SK-N-SH treated with all-trans-retinoic acid at 6 μM for 48 hours (cell line): ENCODE measurements around the gene RNF114.

Experiments
- ATAC-seq: fragments of 200-7000 bp; cut with Tn5 transposase; 3 replicates; pipeline ENCODE4 v1.9.1; 2020; ENCODE audit warnings: mild to moderate bottlenecking, moderate library complexity
- ARNTL ChIP-seq: fragments of 450-650 bp; formaldehyde crosslinking; IDR thresholded peaks from 2 replicates; pipeline ENCODE4 v1.5.0; 2020; ENCODE audit warnings: low read depth, mild to moderate bottlenecking, moderate library complexity, borderline replicate concordance
- BACH2 ChIP-seq: fragments of 250-450 bp; sonication (Bioruptor Pico); IDR thresholded peaks from 2 replicates; pipeline ENCODE4 v1.9.0; 2021; ENCODE audit warnings: mild to moderate bottlenecking, borderline replicate concordance
- CSDC2 ChIP-seq: fragments of 250-450 bp; sonication (Bioruptor Pico); IDR thresholded peaks from 2 replicates; pipeline ENCODE4 v1.5.0; 2020; ENCODE audit warnings: mild to moderate bottlenecking, moderate library complexity
- ESRRG ChIP-seq: fragments of 250-450 bp; sonication (Bioruptor Pico); IDR thresholded peaks from 2 replicates; pipeline ENCODE4 v1.6.1; 2021; ENCODE audit warnings: mild to moderate bottlenecking
- GLIS3 ChIP-seq: fragments of 250-450 bp; sonication (Bioruptor Pico); IDR thresholded peaks from 2 replicates; pipeline ENCODE4 v1.5.0; 2020; ENCODE audit warnings: mild to moderate bottlenecking, moderate library complexity
- ISL1 ChIP-seq: fragments of 250-450 bp; sonication (Bioruptor Pico); IDR thresholded peaks from 2 replicates; pipeline ENCODE4 v2.1.2; 2022; ENCODE audit warnings: mild to moderate bottlenecking, moderate library complexity
- OSR1 ChIP-seq: fragments of 250-450 bp; sonication (Bioruptor Pico); IDR thresholded peaks from 2 replicates; pipeline ENCODE4 v1.8.0; 2022; ENCODE audit warnings: moderate library complexity, mild to moderate bottlenecking, inconsistent platforms
- PPARA ChIP-seq: fragments of 250-450 bp; sonication (Bioruptor Pico); IDR thresholded peaks from 2 replicates; pipeline ENCODE4 v1.5.0; 2020; ENCODE audit warnings: mild to moderate bottlenecking, borderline replicate concordance
- RARB ChIP-seq: fragments of 250-450 bp; sonication (Bioruptor Pico); IDR thresholded peaks from 2 replicates; pipeline ENCODE4 v1.8.0; 2021; ENCODE audit warnings: mild to moderate bottlenecking, moderate library complexity
- SNAI2 ChIP-seq: fragments of 250-450 bp; sonication (Bioruptor Pico); IDR thresholded peaks from 2 replicates; pipeline ENCODE4 v1.5.0; 2020; ENCODE audit warnings: mild to moderate bottlenecking, moderate library complexity
- TCF4 ChIP-seq: fragments of 250-450 bp; sonication (Bioruptor Pico); IDR thresholded peaks from 2 replicates; pipeline ENCODE4 v1.8.0; 2021; ENCODE audit warnings: mild to moderate bottlenecking, moderate library complexity, borderline replicate concordance
- ZC3H10 ChIP-seq: fragments of 250-450 bp; sonication (Bioruptor Pico); IDR thresholded peaks from 2 replicates; pipeline ENCODE4 v1.5.1; 2021; ENCODE audit warnings: mild to moderate bottlenecking, moderate library complexity
- ZFP3 ChIP-seq: fragments of 250-450 bp; sonication (Bioruptor Pico); IDR thresholded peaks from 2 replicates; pipeline ENCODE4 v1.5.0; 2020; ENCODE audit warnings: mild to moderate bottlenecking, moderate library complexity
- ZFP30 ChIP-seq: fragments of 450-650 bp; formaldehyde crosslinking; IDR thresholded peaks from 2 replicates; pipeline ENCODE4 v1.5.0; 2022; ENCODE audit warnings: mild to moderate bottlenecking, moderate library complexity
- ZNF565 ChIP-seq: fragments of 450-650 bp; formaldehyde crosslinking; conservative IDR thresholded peaks from 2 replicates; pipeline ENCODE4 v1.5.0; 2020; ENCODE audit warnings: low read depth, mild to moderate bottlenecking, moderate library complexity
- ZNF8 ChIP-seq: fragments of 450-650 bp; formaldehyde crosslinking; IDR thresholded peaks from 2 replicates; pipeline ENCODE4 v1.5.0; 2020; ENCODE audit warnings: mild to moderate bottlenecking, moderate library complexity
- TF ChIP-seq, protein P1 (sequence below): fragments of 250-450 bp; sonication (Bioruptor Pico); IDR thresholded peaks from 2 replicates; pipeline ENCODE4 v1.5.1; 2020; ENCODE audit warnings: low read depth, mild to moderate bottlenecking, moderate library complexity
- TF ChIP-seq, protein P2 (sequence below): fragments of 250-450 bp; sonication (Bioruptor Pico); IDR thresholded peaks from 2 replicates; pipeline ENCODE4 v1.5.1; 2021; ENCODE audit warnings: mild to moderate bottlenecking, moderate library complexity
- TF ChIP-seq, protein P3 (sequence below): fragments of 250-450 bp; sonication (Bioruptor Pico); IDR thresholded peaks from 2 replicates; pipeline ENCODE4 v1.8.0; 2021; ENCODE audit warnings: low read depth, mild to moderate bottlenecking, moderate library complexity, borderline replicate concordance
- TF ChIP-seq, protein P4 (sequence below): fragments of 250-450 bp; sonication (Bioruptor Pico); IDR thresholded peaks from 2 replicates; pipeline ENCODE4 v1.8.0; 2020; ENCODE audit warnings: mild to moderate bottlenecking, moderate library complexity, borderline replicate concordance

RNF114 gene

DNA sequence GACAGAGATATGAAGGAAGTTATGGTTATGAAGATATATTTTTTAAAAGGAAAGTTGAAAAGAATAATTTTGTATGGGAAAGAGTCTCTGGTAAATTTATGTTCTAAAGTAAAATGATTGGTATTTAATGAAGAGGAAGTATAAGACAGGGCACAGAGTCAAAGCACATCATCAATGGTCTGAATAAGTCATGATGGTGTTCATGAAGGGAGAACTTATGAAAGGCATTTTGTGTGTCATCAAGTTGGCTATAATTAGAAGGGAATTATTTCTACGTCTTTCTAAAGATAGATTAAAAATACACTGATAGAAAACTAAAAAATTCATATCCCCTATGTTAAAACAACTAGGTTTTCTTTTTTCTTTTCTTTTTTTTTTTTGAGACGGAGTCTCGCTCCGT, 25.2 kb downstream of the RNF114 start:
- TF ChIP-seq CSDC2 (CRISPR knock-in tag) (no peak), GLIS3 (CRISPR knock-in tag) (no peak), BACH2 (no peak), ZNF8 (CRISPR knock-in tag) (no peak), ZFP3 (CRISPR knock-in tag) (no peak), ZC3H10 (no peak), ARNTL (CRISPR knock-in tag) (no peak), RARB (CRISPR knock-in tag) (no peak), OSR1 (CRISPR knock-in tag) (no peak), ZFP30 (CRISPR knock-in tag) (no peak), SNAI2 (CRISPR knock-in tag) (no peak), PPARA (no peak)
- TF ChIP-seq, protein P1, sequence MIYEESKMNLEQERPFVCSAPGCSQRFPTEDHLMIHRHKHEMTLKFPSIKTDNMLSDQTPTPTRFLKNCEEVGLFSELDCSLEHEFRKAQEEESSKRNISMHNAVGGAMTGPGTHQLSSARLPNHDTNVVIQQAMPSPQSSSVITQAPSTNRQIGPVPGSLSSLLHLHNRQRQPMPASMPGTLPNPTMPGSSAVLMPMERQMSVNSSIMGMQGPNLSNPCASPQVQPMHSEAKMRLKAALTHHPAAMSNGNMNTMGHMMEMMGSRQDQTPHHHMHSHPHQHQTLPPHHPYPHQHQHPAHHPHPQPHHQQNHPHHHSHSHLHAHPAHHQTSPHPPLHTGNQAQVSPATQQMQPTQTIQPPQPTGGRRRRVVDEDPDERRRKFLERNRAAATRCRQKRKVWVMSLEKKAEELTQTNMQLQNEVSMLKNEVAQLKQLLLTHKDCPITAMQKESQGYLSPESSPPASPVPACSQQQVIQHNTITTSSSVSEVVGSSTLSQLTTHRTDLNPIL (CRISPR knock-in tag): no peak
- TF ChIP-seq, protein P2, sequence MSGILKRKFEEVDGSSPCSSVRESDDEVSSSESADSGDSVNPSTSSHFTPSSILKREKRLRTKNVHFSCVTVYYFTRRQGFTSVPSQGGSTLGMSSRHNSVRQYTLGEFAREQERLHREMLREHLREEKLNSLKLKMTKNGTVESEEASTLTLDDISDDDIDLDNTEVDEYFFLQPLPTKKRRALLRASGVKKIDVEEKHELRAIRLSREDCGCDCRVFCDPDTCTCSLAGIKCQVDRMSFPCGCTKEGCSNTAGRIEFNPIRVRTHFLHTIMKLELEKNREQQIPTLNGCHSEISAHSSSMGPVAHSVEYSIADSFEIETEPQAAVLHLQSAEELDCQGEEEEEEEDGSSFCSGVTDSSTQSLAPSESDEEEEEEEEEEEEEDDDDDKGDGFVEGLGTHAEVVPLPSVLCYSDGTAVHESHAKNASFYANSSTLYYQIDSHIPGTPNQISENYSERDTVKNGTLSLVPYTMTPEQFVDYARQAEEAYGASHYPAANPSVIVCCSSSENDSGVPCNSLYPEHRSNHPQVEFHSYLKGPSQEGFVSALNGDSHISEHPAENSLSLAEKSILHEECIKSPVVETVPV (CRISPR knock-in tag): no peak
- TF ChIP-seq, protein P3, sequence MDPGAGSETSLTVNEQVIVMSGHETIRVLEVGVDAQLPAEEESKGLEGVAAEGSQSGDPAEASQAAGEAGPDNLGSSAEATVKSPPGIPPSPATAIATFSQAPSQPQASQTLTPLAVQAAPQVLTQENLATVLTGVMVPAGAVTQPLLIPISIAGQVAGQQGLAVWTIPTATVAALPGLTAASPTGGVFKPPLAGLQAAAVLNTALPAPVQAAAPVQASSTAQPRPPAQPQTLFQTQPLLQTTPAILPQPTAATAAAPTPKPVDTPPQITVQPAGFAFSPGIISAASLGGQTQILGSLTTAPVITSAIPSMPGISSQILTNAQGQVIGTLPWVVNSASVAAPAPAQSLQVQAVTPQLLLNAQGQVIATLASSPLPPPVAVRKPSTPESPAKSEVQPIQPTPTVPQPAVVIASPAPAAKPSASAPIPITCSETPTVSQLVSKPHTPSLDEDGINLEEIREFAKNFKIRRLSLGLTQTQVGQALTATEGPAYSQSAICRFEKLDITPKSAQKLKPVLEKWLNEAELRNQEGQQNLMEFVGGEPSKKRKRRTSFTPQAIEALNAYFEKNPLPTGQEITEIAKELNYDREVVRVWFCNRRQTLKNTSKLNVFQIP (CRISPR knock-in tag): no peak
- TF ChIP-seq, protein P4, sequence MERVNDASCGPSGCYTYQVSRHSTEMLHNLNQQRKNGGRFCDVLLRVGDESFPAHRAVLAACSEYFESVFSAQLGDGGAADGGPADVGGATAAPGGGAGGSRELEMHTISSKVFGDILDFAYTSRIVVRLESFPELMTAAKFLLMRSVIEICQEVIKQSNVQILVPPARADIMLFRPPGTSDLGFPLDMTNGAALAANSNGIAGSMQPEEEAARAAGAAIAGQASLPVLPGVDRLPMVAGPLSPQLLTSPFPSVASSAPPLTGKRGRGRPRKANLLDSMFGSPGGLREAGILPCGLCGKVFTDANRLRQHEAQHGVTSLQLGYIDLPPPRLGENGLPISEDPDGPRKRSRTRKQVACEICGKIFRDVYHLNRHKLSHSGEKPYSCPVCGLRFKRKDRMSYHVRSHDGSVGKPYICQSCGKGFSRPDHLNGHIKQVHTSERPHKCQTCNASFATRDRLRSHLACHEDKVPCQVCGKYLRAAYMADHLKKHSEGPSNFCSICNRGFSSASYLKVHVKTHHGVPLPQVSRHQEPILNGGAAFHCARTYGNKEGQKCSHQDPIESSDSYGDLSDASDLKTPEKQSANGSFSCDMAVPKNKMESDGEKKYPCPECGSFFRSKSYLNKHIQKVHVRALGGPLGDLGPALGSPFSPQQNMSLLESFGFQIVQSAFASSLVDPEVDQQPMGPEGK (CRISPR knock-in tag): no peak
- ATAC-seq: no peak

DNA sequence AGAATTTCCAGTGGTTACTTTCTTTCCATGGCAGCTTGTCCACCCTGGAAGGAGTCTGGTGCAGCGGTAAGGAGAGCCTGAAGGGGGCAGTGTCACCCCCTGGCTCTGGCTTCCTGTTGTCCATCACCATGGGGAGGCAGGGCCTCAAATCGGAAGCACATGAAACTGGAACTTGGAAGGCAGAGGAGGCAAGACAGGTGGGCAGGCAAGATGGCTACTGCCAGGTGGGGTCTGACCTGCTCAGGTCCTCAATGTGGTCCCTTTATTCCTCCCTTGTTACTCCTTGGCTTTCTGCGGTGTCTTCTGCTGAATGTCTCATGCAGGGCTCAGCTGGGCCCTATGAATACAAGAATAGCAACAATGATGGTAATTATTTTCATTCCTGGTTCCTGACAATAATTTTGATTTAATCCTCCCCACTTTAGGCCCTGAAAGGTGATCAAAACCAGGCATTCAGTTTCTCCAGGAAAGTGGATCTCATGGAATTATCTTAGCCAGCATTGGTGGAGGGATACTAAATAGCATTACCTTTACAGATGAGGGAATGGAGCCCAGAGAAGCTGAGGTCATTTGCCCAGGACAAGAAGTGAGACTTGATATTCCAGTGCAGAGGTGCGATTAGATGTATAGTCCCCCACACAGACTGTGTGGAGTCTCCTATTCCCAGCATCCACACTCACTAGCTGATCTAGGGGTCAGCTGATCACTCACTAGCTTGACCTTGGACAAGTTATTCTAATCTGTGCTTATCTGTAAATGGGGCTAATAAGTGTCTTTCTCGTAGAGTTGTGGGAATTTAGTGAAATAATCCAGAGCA, 29.0 kb downstream of the RNF114 start:
- peak; percentile 93 for ATAC-seq
- no peak for TF ChIP-seq ISL1 (CRISPR knock-in tag)
- no peak for TF ChIP-seq ESRRG (CRISPR knock-in tag)
- TF ChIP-seq, protein P1 (CRISPR knock-in tag): no peak
- TF ChIP-seq ZFP3 (CRISPR knock-in tag): no peak
- TF ChIP-seq, protein P3 (CRISPR knock-in tag): no peak

DNA sequence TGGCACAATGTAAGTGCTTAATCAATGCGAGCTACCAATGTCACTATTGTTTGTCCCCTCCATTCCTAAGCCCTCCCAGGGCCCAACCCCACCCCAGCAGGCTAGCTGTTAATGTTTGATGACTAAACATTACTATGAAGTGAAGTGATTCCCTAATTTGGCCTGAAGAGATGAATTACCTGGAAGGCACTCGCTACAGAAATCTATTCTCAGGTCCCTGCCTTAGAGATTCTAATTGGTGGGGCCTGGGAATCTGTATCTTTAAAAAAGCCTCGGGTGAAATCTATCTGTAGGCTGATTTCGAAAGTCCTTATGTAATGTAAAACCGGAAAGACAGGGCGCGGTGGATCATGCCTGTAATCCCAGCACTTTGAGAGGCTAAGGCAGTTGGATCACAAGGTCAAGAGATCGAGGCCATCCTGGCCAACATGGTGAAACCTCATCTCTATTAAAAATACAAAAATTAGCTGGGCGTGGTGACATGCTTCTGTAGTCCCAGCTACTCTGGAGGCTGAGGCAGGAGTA, 29.6 kb downstream of the RNF114 start:
- ATAC-seq: no peak
- TF ChIP-seq ZNF565 (CRISPR knock-in tag): no peak
- no peak for TF ChIP-seq ZC3H10
- no peak for TF ChIP-seq ZFP30 (CRISPR knock-in tag)
- no peak for TF ChIP-seq OSR1 (CRISPR knock-in tag)
- no peak for TF ChIP-seq ARNTL (CRISPR knock-in tag)
- no peak for TF ChIP-seq TCF4
